ENCODE results near the gene YBX1. TPM values are rescaled to one million over a fixed set of nuclear protein-coding genes. Genes with fewer than 3 reads are reported as not detected.

Gene YBX1
- total and polyA plus RNA-seq, 7 donors: 878 to 1,545 (median 1,131) TPM

DNA sequence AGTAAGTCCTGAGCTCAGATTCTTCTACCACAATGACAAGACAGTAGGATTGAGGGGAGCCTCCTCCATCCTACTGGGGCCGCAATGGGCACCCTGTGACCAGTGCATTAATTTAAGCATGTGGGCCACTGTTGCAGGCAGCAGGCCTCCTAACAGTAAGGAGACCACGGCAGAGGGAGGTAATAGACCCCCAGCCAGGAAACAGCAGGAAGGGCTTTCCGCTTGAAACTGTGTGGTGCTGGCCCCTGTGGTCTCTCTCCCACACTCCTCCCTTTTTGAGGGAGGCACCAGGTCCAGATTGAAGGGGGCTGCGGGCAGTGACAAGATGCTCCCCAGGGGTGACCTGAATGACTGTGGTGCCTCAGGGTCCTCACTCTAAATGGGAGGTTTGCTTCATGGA is 59.5 kb downstream of the YBX1 start:
- Histone ChIP-seq H3K9me3 (no peaks in the 10 kb centered on the region), H3K36me3 (ENCODE audit: insufficient read depth in 1 of 2, low read depth in 1 of 2) (peaks cover 0 to 11% of the 10 kb centered on the region in 2 donors), H3K4me3 (no peak overlapping the region), H3K27ac (no peak overlapping the region), H3K27me3 (ENCODE audit: insufficient read depth in 3 of 3, low read length in 2 of 3) (no peaks in the 10 kb centered on the region), H3K4me1 (no peaks in the 10 kb centered on the region)
- DNase-seq: no peak
- ATAC-seq: no peak
- no peak for TF ChIP-seq CTCF (IDR thresholded peaks at IDR 0.05)
- intact Hi-C loops (cut with DNase I): loop anchor here in 1 of 2 donors (10.0 kb wide), 1 partner anchor 587 kb away; the partner anchor contains the start of gene GUCA2B
- WGBS, 3 donors: 80 to 90% (median 86%) methylated on average over 4 of the region's 4 CpGs

- H3K9me3 ChIP-seq: no peaks in the 10 kb centered on the region
- peaks cover 0 to 13% of the 10 kb centered on the region in 2 donors for H3K36me3 ChIP-seq (ENCODE audit: insufficient read depth in 1 of 2, low read depth in 1 of 2)
- no peak for TF ChIP-seq CTCF (IDR thresholded peaks at IDR 0.05)
- peak in 1 of 2 donors; percentile 13 for DNase-seq
- WGBS, 3 donors: 90 to 93% (median 92%) methylated on average over 8 of the region's 8 CpGs
- intact Hi-C loops (cut with DNase I): loop anchor here in 1 of 2 donors (10.0 kb wide), 1 partner anchor 587 kb away; the partner anchor contains the start of gene GUCA2B
- no peak overlapping the region for H3K4me3 ChIP-seq
- no peaks in the 10 kb centered on the region for H3K27me3 ChIP-seq (ENCODE audit: insufficient read depth in 3 of 3, low read length in 2 of 3)
- no peak overlapping the region for H3K27ac ChIP-seq
- no peak for ATAC-seq
- no peaks in the 10 kb centered on the region for H3K4me1 ChIP-seq
Observed at GRCh38 chr1:42742141-42742540, 59.9 kb downstream of the YBX1 start.

DNA sequence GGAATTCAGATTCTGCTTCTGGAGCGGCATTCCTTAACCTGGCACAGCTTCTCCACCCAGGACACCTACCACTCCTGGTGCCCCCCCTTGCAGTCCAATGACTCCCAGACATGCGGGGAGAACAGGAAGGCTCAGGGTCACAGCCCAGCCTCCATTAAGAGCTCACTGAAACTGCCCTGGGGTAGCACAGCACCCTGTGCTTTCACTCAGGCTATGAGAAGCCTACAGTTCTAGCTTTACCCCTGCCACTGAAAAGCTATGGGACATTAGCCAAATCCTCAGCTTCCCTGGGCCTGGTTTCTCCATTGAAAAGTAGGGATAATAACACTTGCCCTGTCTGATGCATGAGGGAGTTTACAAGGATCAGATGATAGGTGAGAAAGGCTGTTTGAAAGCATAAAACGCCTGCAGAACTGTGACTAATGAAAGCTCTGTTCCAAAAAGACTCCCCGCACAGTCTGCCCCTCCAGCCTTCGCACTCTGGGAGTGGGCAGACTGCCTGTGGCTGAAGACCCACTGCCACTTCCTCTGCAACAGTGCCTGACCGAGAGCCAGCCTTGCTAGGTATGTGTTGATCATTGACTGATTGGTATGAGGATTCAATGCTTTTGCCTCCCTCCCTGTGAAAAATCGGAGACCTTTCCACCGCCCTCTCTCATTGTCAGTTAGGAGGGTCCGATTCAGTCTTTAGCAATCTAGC is 60.5 kb downstream of the YBX1 start:
- ATAC-seq (no peak), DNase-seq (peak in 1 of 2 donors; percentile 22)
- Histone ChIP-seq H3K4me1 (no peaks in the 10 kb centered on the region), H3K4me3 (no peak overlapping the region), H3K27ac (no peak overlapping the region), H3K9me3 (no peaks in the 10 kb centered on the region), H3K36me3 (ENCODE audit: insufficient read depth in 1 of 2, low read depth in 1 of 2) (peaks cover 0 to 19% of the 10 kb centered on the region in 2 donors), H3K27me3 (ENCODE audit: insufficient read depth in 3 of 3, low read length in 2 of 3) (no peaks in the 10 kb centered on the region)
- no peak for TF ChIP-seq CTCF (IDR thresholded peaks at IDR 0.05)
- intact Hi-C loops (cut with DNase I): loop anchor here in 1 of 2 donors (10.0 kb wide), 1 partner anchor 588 kb away; the partner anchor contains the start of gene GUCA2B
- whole genome bisulfite sequencing, 3 donors: 83 to 85% (median 85%) methylated on average over 9 of the region's 9 CpGs

DNA sequence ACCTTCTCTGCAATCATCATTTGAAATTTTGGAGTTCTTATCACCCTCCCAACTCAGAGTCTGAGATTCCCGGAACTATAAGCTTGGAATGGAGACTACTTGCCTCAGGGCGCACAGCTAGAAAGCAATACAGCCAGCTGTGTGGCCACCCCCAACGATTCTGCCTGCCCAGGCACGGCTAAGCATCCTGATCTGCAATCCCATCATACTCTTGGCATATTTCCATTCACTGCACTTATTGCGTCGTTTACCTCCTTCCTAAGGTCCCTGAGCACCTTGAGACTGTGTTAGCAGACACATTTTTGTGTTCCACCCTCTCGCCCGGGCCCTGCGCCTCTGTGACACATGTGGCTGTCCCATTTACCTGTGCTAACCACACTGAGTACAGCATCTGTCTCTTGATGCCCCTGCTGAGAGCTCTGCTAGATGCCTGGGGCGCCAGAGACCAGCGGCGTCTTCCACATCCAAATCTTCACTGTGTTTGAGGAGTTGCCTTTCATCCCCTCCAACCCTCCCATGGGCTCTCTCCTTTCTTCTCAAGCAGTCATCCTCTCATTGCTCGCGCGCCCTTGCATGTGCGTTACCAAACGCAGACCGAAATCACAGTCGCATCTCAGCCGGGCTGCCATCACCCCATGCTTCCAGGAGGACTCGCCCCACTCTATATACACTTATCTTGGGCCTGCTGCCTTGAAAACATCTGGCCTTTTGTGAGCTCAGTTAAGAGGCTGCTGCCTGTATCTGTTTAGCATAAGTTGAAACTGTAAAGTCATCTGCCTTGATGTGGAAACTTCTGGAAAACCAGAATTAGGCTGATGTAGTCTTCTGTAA is 61.3 kb downstream of the YBX1 start:
- TF ChIP-seq CTCF (IDR thresholded peaks at IDR 0.05): no peak
- DNase-seq (peak in 1 of 2 donors; percentile 27), ATAC-seq (no peak)
- H3K36me3 ChIP-seq (ENCODE audit: insufficient read depth in 1 of 2, low read depth in 1 of 2): peaks cover 0 to 25% of the 10 kb centered on the region in 2 donors
- H3K4me1 ChIP-seq: no peaks in the 10 kb centered on the region
- no peaks in the 10 kb centered on the region for H3K27me3 ChIP-seq (ENCODE audit: insufficient read depth in 3 of 3, low read length in 2 of 3)
- no peak overlapping the region for H3K27ac ChIP-seq
- H3K9me3 ChIP-seq: no peaks in the 10 kb centered on the region
- H3K4me3 ChIP-seq: no peak overlapping the region
- intact Hi-C loops (cut with DNase I): loop anchor here in 1 of 2 donors (10.0 kb wide), 1 partner anchor 589 kb away; the partner anchor contains the start of gene GUCA2B
- WGBS, 3 donors: 71 to 78% (median 76%) methylated on average over 21 of the region's 21 CpGs

All from psoas muscle (tissue), 8 donors.